ENCODE results near the gene TCEAL4.

DNA sequence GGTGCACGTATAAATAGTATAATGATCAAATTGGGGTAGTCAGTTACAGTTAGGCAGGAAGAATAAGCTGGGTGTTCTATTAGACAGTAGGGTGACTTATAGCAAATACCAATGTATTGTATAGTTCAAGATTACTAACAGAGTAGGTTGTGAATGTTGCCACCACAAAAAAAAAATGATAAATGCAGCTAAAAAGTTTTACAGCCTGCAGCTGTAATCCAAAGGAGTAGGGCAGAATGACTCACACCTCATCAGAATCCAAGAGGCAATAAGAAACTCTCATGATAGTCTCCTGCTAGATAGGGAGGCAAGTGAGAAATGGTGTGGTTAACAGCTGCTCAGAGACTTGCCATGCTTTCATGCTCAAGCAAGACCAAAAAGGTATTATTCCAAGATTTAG, 19.6 kb upstream of the TCEAL4 start:
- no peak for TF ChIP-seq CTCF (IDR thresholded peaks at IDR 0.05)
- no peak for TF ChIP-seq POLR2A (IDR thresholded peaks at IDR 0.05)
- TF ChIP-seq POLR2AphosphoS5 (IDR thresholded peaks at IDR 0.05; ENCODE audit: insufficient read depth in 1 of 2, low read depth in 1 of 2): no peak
